ENCODE measurements around the gene IL21. TPM values are rescaled to one million over a fixed set of nuclear protein-coding genes. Genes with fewer than 3 reads are reported as not detected.

Gene IL21
- total and polyA plus RNA-seq, 2 experiments from 2014 or later = not detected

DNA sequence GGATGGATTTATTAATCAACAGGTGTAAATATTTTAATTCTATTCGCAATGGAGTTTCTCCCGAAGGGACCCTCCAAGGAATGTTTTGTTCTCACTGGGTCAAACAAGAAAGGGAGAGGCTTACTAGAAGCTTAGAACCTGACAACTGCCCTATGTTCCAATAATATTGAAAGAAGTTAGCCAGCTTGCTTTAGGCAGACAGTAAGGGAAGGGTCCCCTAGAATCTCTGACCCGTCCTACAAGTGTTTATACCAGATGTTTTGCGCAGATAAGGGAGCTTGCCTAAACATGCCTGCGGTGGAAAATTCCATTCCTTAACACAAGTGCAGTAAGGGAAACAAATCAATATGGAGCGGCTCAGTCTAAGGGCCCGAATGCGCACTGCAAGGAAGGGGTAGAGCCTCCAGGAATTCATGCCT, 17.7 kb downstream of the IL21 start:
- H3K4me1 ChIP-seq (ENCODE audit: insufficient read depth) = no peaks in the 10 kb centered on the region
- DNase-seq (ENCODE audit: low spot score) = no peak
- H2AFZ ChIP-seq = peak overlapping the region; percentile 10
- no peak for TF ChIP-seq EZH2phosphoT487 (IDR thresholded peaks at IDR 0.05; ENCODE audit: low read depth, severe bottlenecking, unreplicated experiment)
- no peak for TF ChIP-seq EZH2 (IDR thresholded peaks at IDR 0.05; ENCODE audit: borderline replicate concordance)
- TF ChIP-seq, protein P1, sequence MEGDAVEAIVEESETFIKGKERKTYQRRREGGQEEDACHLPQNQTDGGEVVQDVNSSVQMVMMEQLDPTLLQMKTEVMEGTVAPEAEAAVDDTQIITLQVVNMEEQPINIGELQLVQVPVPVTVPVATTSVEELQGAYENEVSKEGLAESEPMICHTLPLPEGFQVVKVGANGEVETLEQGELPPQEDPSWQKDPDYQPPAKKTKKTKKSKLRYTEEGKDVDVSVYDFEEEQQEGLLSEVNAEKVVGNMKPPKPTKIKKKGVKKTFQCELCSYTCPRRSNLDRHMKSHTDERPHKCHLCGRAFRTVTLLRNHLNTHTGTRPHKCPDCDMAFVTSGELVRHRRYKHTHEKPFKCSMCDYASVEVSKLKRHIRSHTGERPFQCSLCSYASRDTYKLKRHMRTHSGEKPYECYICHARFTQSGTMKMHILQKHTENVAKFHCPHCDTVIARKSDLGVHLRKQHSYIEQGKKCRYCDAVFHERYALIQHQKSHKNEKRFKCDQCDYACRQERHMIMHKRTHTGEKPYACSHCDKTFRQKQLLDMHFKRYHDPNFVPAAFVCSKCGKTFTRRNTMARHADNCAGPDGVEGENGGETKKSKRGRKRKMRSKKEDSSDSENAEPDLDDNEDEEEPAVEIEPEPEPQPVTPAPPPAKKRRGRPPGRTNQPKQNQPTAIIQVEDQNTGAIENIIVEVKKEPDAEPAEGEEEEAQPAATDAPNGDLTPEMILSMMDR (IDR thresholded peaks at IDR 0.05; ENCODE audit: poor library complexity) = no peak
- H3K9me2 ChIP-seq (replicated peaks; ENCODE audit: insufficient read depth) = no peaks in the 10 kb centered on the region
- no peak overlapping the region for H3K4me2 ChIP-seq
- no peak overlapping the region for H3K4me3 ChIP-seq
- no peak overlapping the region for H3K27ac ChIP-seq
- no peaks in the 10 kb centered on the region for H3K79me2 ChIP-seq
- H3K36me3 ChIP-seq (replicated peaks; ENCODE audit: insufficient read depth, low read depth) = no peaks in the 10 kb centered on the region
- WGBS (ENCODE audit: low lambda C conversion rate, missing lambda C conversion rate) = 61% methylated on average over 8 of the region's 8 CpGs
- peaks cover 2% of the 10 kb centered on the region for H3K27me3 ChIP-seq
- no peaks in the 10 kb centered on the region for H3K9me3 ChIP-seq (ENCODE audit: low read depth)
- no peaks in the 10 kb centered on the region for H4K20me1 ChIP-seq (ENCODE audit: insufficient read depth, poor library complexity, severe bottlenecking)

DNA sequence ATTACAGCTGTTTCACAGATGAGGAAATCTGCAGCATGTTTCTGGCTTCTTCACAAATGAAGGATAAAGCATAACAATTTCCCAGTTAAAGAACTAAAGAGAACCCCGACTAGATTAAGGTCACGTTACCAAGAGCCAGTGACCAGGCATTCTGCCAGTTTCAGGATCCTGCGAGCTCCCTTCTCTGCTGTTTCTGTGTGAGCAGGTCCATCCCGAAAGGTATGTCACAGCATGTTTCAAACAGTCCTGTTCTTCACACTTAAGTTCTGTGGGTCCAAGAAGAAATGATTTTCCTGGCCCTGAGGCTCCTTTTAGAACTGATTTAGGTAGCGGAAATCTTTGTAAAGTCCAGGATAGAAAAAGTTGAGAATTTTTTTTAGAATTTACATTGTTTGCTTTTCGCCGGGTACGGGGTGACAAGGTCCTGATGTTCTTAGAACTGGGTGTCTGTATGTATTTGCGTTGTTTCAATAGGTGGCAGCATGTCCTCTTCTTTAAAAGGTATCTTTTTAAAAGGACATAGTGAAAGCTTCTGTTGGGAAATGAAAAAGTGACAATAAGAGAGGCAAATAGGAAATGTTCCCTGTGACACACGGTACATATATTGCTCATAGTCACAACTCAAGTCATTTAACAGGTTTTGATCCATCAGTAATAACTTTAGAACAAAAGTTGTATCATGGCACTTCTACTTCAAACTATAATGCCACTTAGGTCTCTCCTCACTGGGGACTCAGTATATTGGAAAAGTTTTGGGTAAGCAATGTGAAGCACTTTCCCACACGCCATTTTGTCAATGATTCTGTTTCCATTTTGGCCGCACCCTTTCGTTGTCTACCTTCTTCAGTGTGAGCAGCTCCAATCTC, 18.4 kb downstream of the IL21 start:
- Histone ChIP-seq H2AFZ (peak overlapping the region; percentile 10), H3K9me2 (replicated peaks; ENCODE audit: insufficient read depth) (no peaks in the 10 kb centered on the region), H3K4me3 (no peak overlapping the region), H3K27ac (no peak overlapping the region), H3K4me1 (ENCODE audit: insufficient read depth) (no peaks in the 10 kb centered on the region), H3K4me2 (peak overlapping the region; percentile 23), H3K79me2 (no peaks in the 10 kb centered on the region), H3K36me3 (replicated peaks; ENCODE audit: insufficient read depth, low read depth) (no peaks in the 10 kb centered on the region), H4K20me1 (ENCODE audit: insufficient read depth, poor library complexity, severe bottlenecking) (no peaks in the 10 kb centered on the region), H3K27me3 (peaks cover 2% of the 10 kb centered on the region), H3K9me3 (ENCODE audit: low read depth) (no peaks in the 10 kb centered on the region)
- no peak for TF ChIP-seq EZH2phosphoT487 (IDR thresholded peaks at IDR 0.05; ENCODE audit: low read depth, severe bottlenecking, unreplicated experiment)
- TF ChIP-seq, protein P1 (IDR thresholded peaks at IDR 0.05; ENCODE audit: poor library complexity) = peak; percentile 62
- DNase-seq (ENCODE audit: low spot score) = peak; percentile 44
- WGBS (ENCODE audit: low lambda C conversion rate, missing lambda C conversion rate) = 47% methylated on average over 13 of the region's 13 CpGs

GRCh38 chr4:122591196-122591595, 29.7 kb downstream of the IL21 start:
- DNase-seq (ENCODE audit: low spot score) = no peak
- Histone ChIP-seq H3K4me2 (no peak overlapping the region), H3K36me3 (replicated peaks; ENCODE audit: insufficient read depth, low read depth) (no peaks in the 10 kb centered on the region), H3K27ac (no peak overlapping the region), H3K27me3 (no peaks in the 10 kb centered on the region), H3K4me3 (no peak overlapping the region), H3K79me2 (no peaks in the 10 kb centered on the region), H3K4me1 (ENCODE audit: insufficient read depth) (no peaks in the 10 kb centered on the region), H3K9me3 (ENCODE audit: low read depth) (no peaks in the 10 kb centered on the region), H3K9me2 (replicated peaks; ENCODE audit: insufficient read depth) (no peaks in the 10 kb centered on the region), H2AFZ (no peak overlapping the region), H4K20me1 (ENCODE audit: insufficient read depth, poor library complexity, severe bottlenecking) (no peaks in the 10 kb centered on the region)
- TF ChIP-seq EZH2phosphoT487 (IDR thresholded peaks at IDR 0.05; ENCODE audit: low read depth, severe bottlenecking, unreplicated experiment) (no peak), EZH2 (IDR thresholded peaks at IDR 0.05; ENCODE audit: borderline replicate concordance) (no peak)
- TF ChIP-seq, protein P1 (IDR thresholded peaks at IDR 0.05; ENCODE audit: poor library complexity) = no peak
- WGBS (ENCODE audit: low lambda C conversion rate, missing lambda C conversion rate) = 88% methylated on average over 2 of the region's 2 CpGs
